Stimulated activated CD8-positive, alpha-beta memory T cell treated with anti-CD3 and anti-CD28 coated beads, Interleukin-15, amount 100 ng/mL, for 24 hours (primary cell): ENCODE data around the gene PLEKHO2.
A peak's percentile ranks its signal among the peaks of the same experiment; 100 is the strongest.

Experiments used
- DNase-seq: peaks from one replicate; pipeline ENCODE4 v3.0.0-alpha.2; 2020; ENCODE audit warnings: low read depth

The PLEKHO2 gene

GRCh38 chr15:64855205-64855975 is 13.7 kb downstream of the PLEKHO2 start:
- DNase-seq: no peak

- DNase-seq: no peak
Measured at GRCh38 chr15:64856429-64857145, 14.9 kb downstream of the PLEKHO2 start.

GRCh38 chr15:64857421-64857820 is 15.7 kb downstream of the PLEKHO2 start:
- DNase-seq: no peak

- DNase-seq: no peak
Measured at GRCh38 chr15:64858021-64858575, 16.4 kb downstream of the PLEKHO2 start.

GRCh38 chr15:64859226-64859625 is 17.5 kb downstream of the PLEKHO2 start:
- no peak for DNase-seq

- no peak for DNase-seq
Measured at GRCh38 chr15:64861331-64861730, 19.6 kb downstream of the PLEKHO2 start.

- no peak for DNase-seq
Measured at GRCh38 chr15:64861960-64862359, 20.2 kb downstream of the PLEKHO2 start.

- DNase-seq: no peak
Measured at GRCh38 chr15:64862408-64862807, 20.7 kb downstream of the PLEKHO2 start.

GRCh38 chr15:64864068-64864467 is 22.4 kb downstream of the PLEKHO2 start:
- no peak for DNase-seq

GRCh38 chr15:64865126-64865997 is 23.6 kb downstream of the PLEKHO2 start:
- no peak for DNase-seq

GRCh38 chr15:64865998-64866520 is 24.3 kb downstream of the PLEKHO2 start:
- DNase-seq: no peak

GRCh38 chr15:64869501-64869900 is 27.8 kb downstream of the PLEKHO2 start:
- DNase-seq: no peak

- DNase-seq: no peak
Measured at GRCh38 chr15:64870353-64870752, 28.6 kb downstream of the PLEKHO2 start.

GRCh38 chr15:64875641-64876223 is 34.0 kb downstream of the PLEKHO2 start:
- no peak for DNase-seq

GRCh38 chr15:64877435-64877834 is 35.7 kb downstream of the PLEKHO2 start:
- DNase-seq: no peak

GRCh38 chr15:64878705-64879104 is 37.0 kb downstream of the PLEKHO2 start:
- no peak for DNase-seq

- DNase-seq: no peak
Measured at GRCh38 chr15:64883100-64883581, 41.4 kb downstream of the PLEKHO2 start.

- DNase-seq: peak; percentile 51
Measured at GRCh38 chr15:64883997-64884511, 42.3 kb downstream of the PLEKHO2 start.

- DNase-seq: no peak
Measured at GRCh38 chr15:64884679-64885078, 43.0 kb downstream of the PLEKHO2 start.

GRCh38 chr15:64888336-64888735 is 46.6 kb downstream of the PLEKHO2 start:
- no peak for DNase-seq

GRCh38 chr15:64891561-64891960 is 49.8 kb downstream of the PLEKHO2 start:
- no peak for DNase-seq
